B cell (primary cell): ENCODE results near the gene SIPA1. TPM values are rescaled to one million over a fixed set of nuclear protein-coding genes. Genes with fewer than 3 reads are reported as not detected.

Experiments used
- ATAC-seq: fragments of 200-7000 bp; cut with Tn5 transposase; one replicate; pipeline ENCODE4 v1.10.0; 2021; ENCODE audit warnings: low read depth, mild to moderate bottlenecking, moderate number of reproducible peaks, moderate library complexity
- CTCF ChIA-PET: fragments of 350-600 bp; sonication (Branson Sonifier 250); formaldehyde crosslinking; loops from one replicate; lab custom pipeline; 2021; ENCODE audit warnings: antibody characterized with exemption, inconsistent platforms; lab: Charles Lee
- POLR2A ChIA-PET: fragments of 350-600 bp; sonication (Branson Sonifier 250); formaldehyde crosslinking; loops from one replicate; lab custom pipeline; 2021; ENCODE audit warnings: antibody characterized with exemption; lab: Charles Lee
- DNase-seq: peaks from one replicate; pipeline ENCODE4 v3.0.0; 2013
- H2AFZ ChIP-seq: 2 replicates; pipeline ENCODE4 v1.6.1; 2012; ENCODE audit warnings: mild to moderate bottlenecking, low read depth, low read length; ENCODE audit not compliant: insufficient read depth, poor library complexity, severe bottlenecking
- H3K27ac ChIP-seq, 2 donors: 1 replicate in 1 of 2; 2 replicates in 1 of 2; pipeline ENCODE4 v1.5.1; 2012 to 2013; ENCODE audit warnings: low read length in 2 of 2, mild to moderate bottlenecking in 2 of 2, moderate library complexity in 1 of 2
- H3K27me3 ChIP-seq, 4 experiments: fragments of 200-600 bp in 1 of 4; sonication (generic) in 1 of 4; replicated peaks in 1 of 4; 1 replicate in 2 of 4; 2 replicates in 2 of 4; pipeline versions ENCODE4 v1.6.1 to v1.7.0; 2013 to 2016; ENCODE audit warnings: low read length in 3 of 4, mild to moderate bottlenecking in 2 of 4, mixed read lengths in 1 of 4, moderate library complexity in 1 of 4; ENCODE audit not compliant: insufficient read depth in 4 of 4, control insufficient read depth in 3 of 4; ENCODE audit errors: control extremely low read depth in 1 of 4
- H3K36me3 ChIP-seq, 2 experiments: replicated peaks in 1 of 2; 1 replicate in 1 of 2; 2 replicates in 1 of 2; pipeline versions ENCODE4 v1.6.1 to v1.7.1; 2013; ENCODE audit warnings: low read length in 1 of 2; ENCODE audit not compliant: insufficient read depth in 2 of 2, control insufficient read depth in 1 of 2; ENCODE audit errors: control extremely low read depth in 1 of 2, extremely low read depth in 1 of 2
- H3K4me1 ChIP-seq, 2 donors: fragments of 200-600 bp in 1 of 2; sonication (generic) in 1 of 2; 1 replicate in 1 of 2; 2 replicates in 1 of 2; pipeline versions ENCODE4 v1.5.1 to v1.6.1; 2013 to 2017; ENCODE audit warnings: low read length in 2 of 2; ENCODE audit not compliant: control insufficient read depth in 2 of 2, insufficient read depth in 2 of 2
- H3K4me2 ChIP-seq: replicated peaks from 2 replicates; pipeline ENCODE3; 2012; ENCODE audit warnings: mild to moderate bottlenecking, low read depth, low read length; ENCODE audit not compliant: poor library complexity, severe bottlenecking
- H3K4me3 ChIP-seq, 5 experiments: fragments of 200-600 bp in 1 of 5; sonication (generic) in 1 of 5; 1 replicate in 3 of 5; 2 replicates in 2 of 5; pipeline versions ENCODE4 v1.5.1 to v1.7.0; 2011 to 2016; ENCODE audit warnings: low read length in 4 of 5, mild to moderate bottlenecking in 4 of 5, low read depth in 2 of 5, control low read depth in 1 of 5, moderate library complexity in 1 of 5; ENCODE audit not compliant: insufficient read depth in 1 of 5; ENCODE audit errors: control extremely low read depth in 1 of 5, extremely low read depth in 1 of 5
- H3K79me2 ChIP-seq: fragments of 200-600 bp; sonication (generic); one replicate; pipeline ENCODE4 v1.6.0; 2016; ENCODE audit warnings: low read length; ENCODE audit not compliant: control insufficient read depth, insufficient read depth
- H3K9ac ChIP-seq: fragments of 200-600 bp; sonication (generic); 2 replicates; pipeline ENCODE4 v1.6.1; 2017; ENCODE audit warnings: mild to moderate bottlenecking, low read length, moderate library complexity
- H3K9me3 ChIP-seq, 3 donors: one replicate each; pipeline versions ENCODE4 v1.6.1 to v1.7.1; 2013; ENCODE audit warnings: low read length in 2 of 3; ENCODE audit not compliant: control insufficient read depth in 2 of 3, insufficient read depth in 1 of 3; ENCODE audit errors: control extremely low read depth in 1 of 3
- H4K20me1 ChIP-seq: 2 replicates; pipeline ENCODE4 v1.6.0; 2012; ENCODE audit warnings: mild to moderate bottlenecking, low read length; ENCODE audit not compliant: insufficient read depth, control insufficient read depth, poor library complexity, severe bottlenecking
- H3K27ac Mint-ChIP-seq: one replicate; pipeline ENCODE4 v1.8.0; 2021; ENCODE audit warnings: mixed read lengths
- H3K27me3 Mint-ChIP-seq: one replicate; pipeline ENCODE4 v1.8.0; 2021; ENCODE audit warnings: mixed read lengths
- H3K4me1 Mint-ChIP-seq: one replicate; pipeline ENCODE4 v1.8.0; 2021; ENCODE audit warnings: mixed read lengths
- H3K4me3 Mint-ChIP-seq: one replicate; pipeline ENCODE4 v1.8.0; 2021; ENCODE audit warnings: mixed read lengths
- H3K9me3 Mint-ChIP-seq: one replicate; pipeline ENCODE4 v1.8.0; 2022; ENCODE audit warnings: mixed read lengths; ENCODE audit not compliant: insufficient read depth
- CTCF ChIP-seq: fragments of 200-600 bp; IDR thresholded peaks from one replicate; pipeline ENCODE4 v1.8.0; 2022; ENCODE audit warnings: antibody characterized with exemption, mild to moderate bottlenecking
- EZH2 ChIP-seq: IDR thresholded peaks from 2 replicates; pipeline ENCODE4 v1.6.1; 2012; ENCODE audit warnings: borderline replicate concordance, low read depth, mild to moderate bottlenecking, moderate library complexity, low read length; ENCODE audit not compliant: insufficient read depth, poor library complexity, severe bottlenecking
- WGBS: methylation state at CpG from one replicate; pipeline ENCODE4 v1.1.5; 2013; ENCODE audit warnings: missing lambda C conversion rate; ENCODE audit not compliant: insufficient coverage; 5-methylcytosine and 5-hydroxymethylcytosine counted together
- intact Hi-C: fragments of 100-400 bp; cut with micrococcal nuclease; formaldehyde crosslinking; loops from one replicate; pipeline ENCODE4 v1.10.0; 2022
- polyA plus RNA-seq: library from polyadenylated mRNA; depleted of rRNA; stranded (reverse); fragments of >200 nt; gene quantifications from 2 replicates; pipeline ENCODE4 v1.2.3, GENCODE V29; 2012
- total RNA-seq, 2 donors: library from RNA; stranded (reverse); fragments of 120-200 nt in 1 of 2; gene quantifications; 1 replicate in 1 of 2; 2 replicates in 1 of 2; pipeline versions ENCODE4 v1.2.3 to v1.2.4, GENCODE V29; 2013 to 2022

The SIPA1 gene
- total and polyA plus RNA-seq, 2 donors (not counting 1 experiment from before 2014, with no cell fraction given) = 314 to 448 TPM

GRCh38 chr11:65662247-65662798, 24.4 kb downstream of the SIPA1 start:
- Mint-ChIP-seq H3K9me3 (no peaks in the 10 kb centered on the region), H3K4me3 (peak overlapping the region; percentile 84), H3K4me1 (peaks cover 33% of the 10 kb centered on the region), H3K27me3 (no peaks in the 10 kb centered on the region), H3K27ac (peak overlapping the region; percentile 80)
- peaks cover 0 to 47% of the 10 kb centered on the region in 2 experiments for H3K36me3 ChIP-seq
- CTCF ChIA-PET = interaction anchor here (0.6 to 2.6 kb wide), 9 partner anchors 9 to 154 kb away, joined by 3 to 18 read pairs (median 6); partner anchors contain the start of gene SIPA1
- H2AFZ ChIP-seq = peak overlapping the region; percentile 45
- peak overlapping the region; percentile 84 for H3K4me2 ChIP-seq
- under 1% methylated on average over 26 of the region's 29 CpGs for WGBS
- H3K4me3 ChIP-seq = peak overlapping the region; percentile 85 to 97 (median 93)
- H4K20me1 ChIP-seq = peaks cover 47% of the 10 kb centered on the region
- ATAC-seq (no peak), DNase-seq (no peak)
- H3K27me3 ChIP-seq = no peaks in the 10 kb centered on the region
- peak overlapping the region; percentile 75 to 100 for H3K27ac ChIP-seq
- peaks cover 19 to 32% of the 10 kb centered on the region in 2 donors for H3K4me1 ChIP-seq
- POLR2A ChIA-PET = interaction anchor here (0.6 to 4.5 kb wide), 9 partner anchors 9 to 1418 kb away, joined by 3 to 56 read pairs (median 4); partner anchors contain the start of genes KAT5, MAP3K11, PCNX3 and SIPA1
- H3K9me3 ChIP-seq = no peaks in the 10 kb centered on the region
- peaks cover 49% of the 10 kb centered on the region for H3K79me2 ChIP-seq
- no peak for TF ChIP-seq EZH2
- TF ChIP-seq CTCF = no peak
- H3K9ac ChIP-seq = peak overlapping the region; percentile 99
- intact Hi-C loops = loop anchor here (1.0 to 2.0 kb wide), 3 partner anchors 44 to 257 kb away; partner anchors contain the start of genes C11orf68, CFL1 and DRAP1
